Esophagus muscularis mucosa (tissue), 4 donors: ENCODE results near the gene ARHGDIA. TPM values are rescaled to one million over a fixed set of nuclear protein-coding genes. Genes with fewer than 3 reads are reported as not detected.
A peak's percentile ranks its signal among the peaks of the same experiment; 100 is the strongest.

Experiments used
- DNase-seq: peaks from one replicate; pipeline ENCODE4 v3.0.0-alpha.2; 2017; ENCODE audit errors: extremely low spot score
- H3K27ac ChIP-seq, 4 donors: fragments of 200-600 bp; sonication (generic); replicated peaks in 1 of 4; 1 replicate in 3 of 4; 2 replicates in 1 of 4; pipeline ENCODE4 v1.5.1; 2016 to 2019; ENCODE audit warnings: mild to moderate bottlenecking in 1 of 4
- H3K27me3 ChIP-seq, 4 donors: fragments of 200-600 bp; sonication (generic); one replicate each; pipeline versions ENCODE4 v1.5.1 to v1.6.0; 2016 to 2019
- H3K36me3 ChIP-seq, 4 donors: fragments of 200-600 bp; sonication (generic); one replicate each; pipeline ENCODE4 v1.5.1; 2016 to 2019
- H3K4me1 ChIP-seq, 4 donors: fragments of 200-600 bp; sonication (generic); one replicate each; pipeline ENCODE4 v1.5.1; 2016 to 2019
- H3K4me3 ChIP-seq, 4 donors: fragments of 200-600 bp; sonication (generic); 1 replicate in 2 of 4; 2 replicates in 2 of 4; pipeline ENCODE4 v1.5.1; 2016 to 2019; ENCODE audit warnings: mild to moderate bottlenecking in 4 of 4, moderate library complexity in 1 of 4
- H3K9me3 ChIP-seq, 4 donors: fragments of 200-600 bp; sonication (generic); 1 replicate in 3 of 4; 2 replicates in 1 of 4; pipeline ENCODE4 v1.5.1; 2016 to 2019
- CTCF ChIP-seq, 3 experiments: fragments of 200-600 bp in 2 of 3; fragments of 450-650 bp in 1 of 3; sonication (generic) in 2 of 3; IDR thresholded peaks; one replicate each; pipeline ENCODE4 v1.5.1; 2017 to 2019; ENCODE audit warnings: antibody characterized with exemption in 3 of 3, mild to moderate bottlenecking in 2 of 3, moderate library complexity in 1 of 3
- EP300 ChIP-seq: sonication (generic); formaldehyde crosslinking; IDR thresholded peaks from one replicate; pipeline ENCODE4 v1.6.1; 2017; ENCODE audit warnings: antibody characterized with exemption
- POLR2A ChIP-seq: fragments of 450-650 bp; IDR thresholded peaks from one replicate; pipeline ENCODE4 v1.6.1; 2017; ENCODE audit warnings: antibody characterized with exemption, moderate library complexity, mild to moderate bottlenecking, low read depth
- POLR2AphosphoS5 ChIP-seq, 2 donors: sonication (generic); formaldehyde crosslinking; IDR thresholded peaks; one replicate each; pipeline ENCODE4 v1.6.1; 2017; ENCODE audit warnings: antibody characterized with exemption in 2 of 2
- WGBS: methylation state at CpG from one replicate; pipeline ENCODE4 v1.1.5; 2018; 5-methylcytosine and 5-hydroxymethylcytosine counted together
- intact Hi-C: fragments of 100-400 bp; cut with DNase I; formaldehyde crosslinking; loops from one replicate; pipeline ENCODE4 v1.15.1; 2023
- total RNA-seq, 4 donors: library from RNA; depleted of rRNA; stranded (reverse); fragments of >200 nt; gene quantifications; one replicate each; pipeline versions ENCODE4 v1.1.0 to v1.2.1, GENCODE V29; 2016

ARHGDIA gene
- total RNA-seq, 4 donors from 2014 or later = 115 to 229 (median 202) TPM

GRCh38 chr17:81825841-81826466 lies 45.2 kb downstream of the ARHGDIA start:
- Histone ChIP-seq H3K27me3 (no peaks in the 10 kb centered on the region), H3K27ac (no peak overlapping the region), H3K4me1 (peaks cover 26 to 80% (median 40%) of the 10 kb centered on the region in 4 donors), H3K36me3 (peaks cover 9 to 38% (median 24%) of the 10 kb centered on the region in 4 donors), H3K9me3 (no peaks in the 10 kb centered on the region), H3K4me3 (no peak overlapping the region)
- no peak for TF ChIP-seq EP300
- no peak for TF ChIP-seq CTCF (IDR thresholded peaks at IDR 0.05)
- TF ChIP-seq POLR2AphosphoS5 (IDR thresholded peaks at IDR 0.05) = no peak
- no peak for TF ChIP-seq POLR2A
- 86% methylated on average over 11 of the region's 11 CpGs for WGBS
- intact Hi-C loops = no loop called here
- no peak for DNase-seq

- Histone ChIP-seq H3K4me1 (peaks cover 23 to 70% (median 32%) of the 10 kb centered on the region in 4 donors), H3K27me3 (peaks cover 0 to 4% (median 0%) of the 10 kb centered on the region in 4 donors), H3K4me3 (no peak overlapping the region), H3K36me3 (peaks cover 9 to 31% (median 21%) of the 10 kb centered on the region in 4 donors), H3K27ac (no peak overlapping the region), H3K9me3 (no peaks in the 10 kb centered on the region)
- intact Hi-C loops = no loop called here
- 92% methylated on average over 2 of the region's 11 CpGs for WGBS
- DNase-seq = no peak
- TF ChIP-seq POLR2AphosphoS5 (IDR thresholded peaks at IDR 0.05) = no peak
- no peak for TF ChIP-seq POLR2A
- no peak for TF ChIP-seq CTCF (IDR thresholded peaks at IDR 0.05)
- no peak for TF ChIP-seq EP300
Observed at GRCh38 chr17:81824595-81824994, 46.5 kb downstream of the ARHGDIA start.

- Histone ChIP-seq H3K4me3 (no peak overlapping the region), H3K27me3 (peaks cover 0 to 10% (median 0%) of the 10 kb centered on the region in 4 donors), H3K27ac (peak overlapping the region in 1 of 4 donors; percentile 14), H3K4me1 (peaks cover 23 to 65% (median 29%) of the 10 kb centered on the region in 4 donors), H3K9me3 (no peaks in the 10 kb centered on the region), H3K36me3 (peaks cover 9 to 31% (median 21%) of the 10 kb centered on the region in 4 donors)
- DNase-seq = no peak
- 87% methylated on average over 20 of the region's 33 CpGs for WGBS
- TF ChIP-seq CTCF (IDR thresholded peaks at IDR 0.05) (no peak), POLR2AphosphoS5 (IDR thresholded peaks at IDR 0.05) (no peak), POLR2A (no peak), EP300 (no peak)
- intact Hi-C loops = no loop called here
Observed at GRCh38 chr17:81823820-81824550, 47.2 kb downstream of the ARHGDIA start.

GRCh38 chr17:81822996-81823819 lies 47.9 kb downstream of the ARHGDIA start:
- Histone ChIP-seq H3K36me3 (peaks cover 9 to 31% (median 21%) of the 10 kb centered on the region in 4 donors), H3K4me1 (peaks cover 19 to 57% (median 24%) of the 10 kb centered on the region in 4 donors), H3K9me3 (no peaks in the 10 kb centered on the region), H3K27me3 (peaks cover 0 to 10% (median 0%) of the 10 kb centered on the region in 4 donors), H3K4me3 (no peak overlapping the region), H3K27ac (peak overlapping the region; percentile 77 to 84 (median 80))
- no peak for DNase-seq
- TF ChIP-seq EP300 (no peak), POLR2AphosphoS5 (IDR thresholded peaks at IDR 0.05) (no peak), POLR2A (no peak), CTCF (IDR thresholded peaks at IDR 0.05) (no peak)
- 92% methylated on average over 22 of the region's 30 CpGs for WGBS
- intact Hi-C loops = no loop called here
